ENCODE results near the gene RP2. TPM values are rescaled to one million over a fixed set of nuclear protein-coding genes. Genes with fewer than 3 reads are reported as not detected.

The RP2 gene
- total RNA-seq, 2 donors from 2014 or later = 11.8 to 12.7 TPM

DNA sequence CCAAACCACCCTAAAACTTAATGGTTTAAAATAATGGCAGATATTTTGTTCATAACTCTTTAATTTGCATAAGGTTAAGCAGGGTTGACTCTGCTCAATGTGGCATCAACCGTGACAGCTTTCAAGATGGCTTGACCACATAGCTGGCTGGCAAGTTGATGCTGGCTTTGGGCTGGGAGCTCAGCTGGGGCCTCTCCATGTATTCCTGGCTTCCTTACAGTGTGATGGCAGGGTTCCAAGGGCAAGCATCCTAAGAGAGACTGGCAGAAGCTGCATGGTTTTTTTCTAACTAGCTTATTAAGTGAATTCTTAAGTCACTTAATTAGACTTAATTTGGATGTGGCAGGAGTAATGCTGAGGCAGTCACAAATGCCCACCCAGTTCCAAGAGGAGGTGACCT, 4.5 kb downstream of the RP2 start:
- no peak for ATAC-seq (ENCODE audit: insufficient number of reproducible peaks, low FRiP score, low read depth)

DNA sequence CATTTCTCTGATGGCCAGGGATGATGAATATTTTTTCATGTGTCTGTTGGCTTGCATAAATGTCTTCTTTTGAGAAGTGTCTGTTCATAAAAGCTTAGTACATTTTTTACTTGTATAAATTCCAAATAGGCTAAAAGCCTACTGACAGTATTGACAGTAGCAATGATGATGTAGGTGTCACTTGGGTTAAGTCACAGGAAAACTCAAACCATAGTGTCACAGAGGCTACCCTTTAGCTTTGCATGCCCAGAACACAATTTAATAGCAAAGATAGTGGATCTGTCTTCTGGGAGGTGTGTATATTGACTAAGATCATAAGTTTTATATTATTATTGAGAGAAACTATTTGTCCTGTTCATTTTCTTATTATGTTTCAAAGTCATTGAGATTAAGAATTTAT, 8.1 kb downstream of the RP2 start:
- TF ChIP-seq, protein P1, sequence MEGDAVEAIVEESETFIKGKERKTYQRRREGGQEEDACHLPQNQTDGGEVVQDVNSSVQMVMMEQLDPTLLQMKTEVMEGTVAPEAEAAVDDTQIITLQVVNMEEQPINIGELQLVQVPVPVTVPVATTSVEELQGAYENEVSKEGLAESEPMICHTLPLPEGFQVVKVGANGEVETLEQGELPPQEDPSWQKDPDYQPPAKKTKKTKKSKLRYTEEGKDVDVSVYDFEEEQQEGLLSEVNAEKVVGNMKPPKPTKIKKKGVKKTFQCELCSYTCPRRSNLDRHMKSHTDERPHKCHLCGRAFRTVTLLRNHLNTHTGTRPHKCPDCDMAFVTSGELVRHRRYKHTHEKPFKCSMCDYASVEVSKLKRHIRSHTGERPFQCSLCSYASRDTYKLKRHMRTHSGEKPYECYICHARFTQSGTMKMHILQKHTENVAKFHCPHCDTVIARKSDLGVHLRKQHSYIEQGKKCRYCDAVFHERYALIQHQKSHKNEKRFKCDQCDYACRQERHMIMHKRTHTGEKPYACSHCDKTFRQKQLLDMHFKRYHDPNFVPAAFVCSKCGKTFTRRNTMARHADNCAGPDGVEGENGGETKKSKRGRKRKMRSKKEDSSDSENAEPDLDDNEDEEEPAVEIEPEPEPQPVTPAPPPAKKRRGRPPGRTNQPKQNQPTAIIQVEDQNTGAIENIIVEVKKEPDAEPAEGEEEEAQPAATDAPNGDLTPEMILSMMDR (IDR thresholded peaks at IDR 0.05) = no peak
- H3K4me1 ChIP-seq (ENCODE audit: control insufficient read depth in 1 of 2, low read depth in 2 of 2) = peaks cover 0 to 16% of the 10 kb centered on the region in 2 donors

More for the DNA sequence above, 4.5 kb downstream of the RP2 start:
- H3K9me3 ChIP-seq = no peaks in the 10 kb centered on the region
- TF ChIP-seq, protein P1 (IDR thresholded peaks at IDR 0.05) = no peak
- H3K36me3 ChIP-seq = no peaks in the 10 kb centered on the region
- no peaks in the 10 kb centered on the region for H3K27me3 ChIP-seq (replicated peaks; ENCODE audit: insufficient read depth)
- no peak overlapping the region for H3K4me3 ChIP-seq
- no peak for DNase-seq (ENCODE audit: low spot score)
- H3K27ac ChIP-seq = no peak overlapping the region
- H3K4me1 ChIP-seq (ENCODE audit: control insufficient read depth in 1 of 2, low read depth in 2 of 2) = peaks cover 0 to 29% of the 10 kb centered on the region in 2 donors

DNA sequence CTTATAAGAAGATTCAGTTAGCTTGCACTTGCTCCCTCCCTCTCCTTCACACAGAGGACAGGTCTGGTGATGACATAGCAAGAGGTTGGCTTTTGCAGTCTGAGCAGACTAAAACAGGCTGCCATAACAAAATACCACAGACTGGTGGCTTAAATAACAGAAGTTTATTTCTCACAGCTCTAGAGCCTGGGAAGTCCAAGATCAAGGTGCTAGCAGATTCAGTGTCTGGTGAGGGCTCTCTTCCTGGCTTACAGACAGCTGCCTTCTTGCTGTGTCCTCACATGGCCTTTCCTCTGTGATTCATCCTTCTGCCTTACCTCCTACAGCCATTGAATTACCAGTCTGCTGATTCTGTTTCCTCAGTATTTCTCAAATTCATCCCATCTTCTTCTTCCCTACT, 13.1 kb downstream of the RP2 start:
- no peaks in the 10 kb centered on the region for H3K36me3 ChIP-seq
- no peaks in the 10 kb centered on the region for H3K9me3 ChIP-seq
- ATAC-seq (ENCODE audit: insufficient number of reproducible peaks, low FRiP score, low read depth) (no peak), DNase-seq (ENCODE audit: low spot score) (no peak)
- no peak overlapping the region for H3K4me3 ChIP-seq
- H3K27me3 ChIP-seq (replicated peaks; ENCODE audit: insufficient read depth) = no peaks in the 10 kb centered on the region
- TF ChIP-seq, protein P1 (IDR thresholded peaks at IDR 0.05) = no peak
- no peaks in the 10 kb centered on the region for H3K4me1 ChIP-seq (ENCODE audit: control insufficient read depth in 1 of 2, low read depth in 2 of 2)
- no peak overlapping the region for H3K27ac ChIP-seq

More for the DNA sequence above, 8.1 kb downstream of the RP2 start:
- Histone ChIP-seq H3K36me3 (no peaks in the 10 kb centered on the region), H3K4me3 (no peak overlapping the region), H3K27me3 (replicated peaks; ENCODE audit: insufficient read depth) (no peaks in the 10 kb centered on the region), H3K9me3 (no peaks in the 10 kb centered on the region), H3K27ac (no peak overlapping the region)
- ATAC-seq (ENCODE audit: insufficient number of reproducible peaks, low FRiP score, low read depth) (no peak), DNase-seq (ENCODE audit: low spot score) (no peak)

DNA sequence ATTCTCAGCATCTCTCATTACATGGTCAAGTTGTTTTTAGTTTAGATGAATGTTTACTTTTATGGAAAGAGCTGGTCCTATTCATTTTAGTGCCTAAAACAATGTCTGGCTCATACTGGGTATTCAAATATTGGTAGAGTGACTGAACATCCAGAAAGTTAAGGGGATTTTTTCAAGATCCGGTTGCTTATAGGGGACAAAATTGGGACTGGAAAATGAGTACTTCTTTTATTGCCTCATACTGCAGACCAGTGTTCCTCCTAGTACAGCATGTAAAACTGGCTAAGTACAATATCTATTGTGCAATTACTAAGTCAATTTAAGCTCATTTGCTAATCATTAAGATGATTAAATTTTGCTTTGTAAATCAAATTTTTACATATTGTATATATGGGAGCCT, 13.9 kb downstream of the RP2 start:
- DNase-seq (ENCODE audit: low spot score) (no peak), ATAC-seq (ENCODE audit: insufficient number of reproducible peaks, low FRiP score, low read depth) (no peak)
- no peaks in the 10 kb centered on the region for H3K9me3 ChIP-seq
- no peak overlapping the region for H3K4me3 ChIP-seq
- no peaks in the 10 kb centered on the region for H3K27me3 ChIP-seq (replicated peaks; ENCODE audit: insufficient read depth)
- TF ChIP-seq, protein P1 (IDR thresholded peaks at IDR 0.05) = no peak
- no peaks in the 10 kb centered on the region for H3K36me3 ChIP-seq
- no peaks in the 10 kb centered on the region for H3K4me1 ChIP-seq (ENCODE audit: control insufficient read depth in 1 of 2, low read depth in 2 of 2)
- H3K27ac ChIP-seq = no peak overlapping the region

DNA sequence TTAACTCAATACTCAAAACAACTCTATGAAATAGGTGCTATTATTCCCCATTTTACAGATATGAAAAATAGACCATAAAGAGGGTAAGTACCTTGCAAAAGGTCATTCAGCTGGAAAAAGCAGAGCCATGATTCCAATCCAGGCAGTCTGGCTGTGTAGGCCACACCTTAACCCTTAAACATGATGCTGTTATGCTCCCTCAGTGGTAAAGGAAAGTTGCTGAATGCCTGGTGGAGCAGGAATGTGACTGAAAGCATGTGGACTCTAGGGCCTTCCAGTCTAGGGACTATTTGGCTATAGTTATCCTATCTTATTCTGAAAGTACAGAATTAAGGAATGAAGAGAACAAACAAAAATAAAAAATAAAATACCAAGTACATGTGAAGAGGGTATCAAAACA, 19.6 kb downstream of the RP2 start:
- no peak for ATAC-seq (ENCODE audit: insufficient number of reproducible peaks, low FRiP score, low read depth)
- no peaks in the 10 kb centered on the region for H3K36me3 ChIP-seq

More for the DNA sequence above, 19.6 kb downstream of the RP2 start:
- Histone ChIP-seq H3K4me1 (ENCODE audit: control insufficient read depth in 1 of 2, low read depth in 2 of 2) (no peaks in the 10 kb centered on the region), H3K4me3 (no peak overlapping the region), H3K27me3 (replicated peaks; ENCODE audit: insufficient read depth) (no peaks in the 10 kb centered on the region), H3K27ac (no peak overlapping the region), H3K9me3 (no peaks in the 10 kb centered on the region)
- TF ChIP-seq, protein P1 (IDR thresholded peaks at IDR 0.05) = no peak
- DNase-seq (ENCODE audit: low spot score) = no peak
